ENCODE results near the gene EXOC6B.

GRCh38 chr2:72128843-72129227, 697.0 kb downstream of the EXOC6B start:
- TF ChIP-seq ZNF302 (CRISPR knock-in tag; IDR thresholded peaks at IDR 0.05), result no peak
- no peak for TF ChIP-seq REST (IDR thresholded peaks at IDR 0.05)
- no peak for TF ChIP-seq RAD21 (conservative IDR thresholded peaks at IDR 0.05 in 1 of 2, IDR thresholded peaks at IDR 0.05 in 1 of 2)
- no peak for TF ChIP-seq CTCF (IDR thresholded peaks at IDR 0.05)
- TF ChIP-seq POLR2A (IDR thresholded peaks at IDR 0.05; ENCODE audit: low read length), result no peak
- TF ChIP-seq HOXA7 (CRISPR knock-in tag; IDR thresholded peaks at IDR 0.05), result no peak
- TF ChIP-seq HDAC2 (IDR thresholded peaks at IDR 0.05), result no peak
